SJSA1 (cell line): ENCODE measurements around the gene TMEM184C. TPM values are rescaled to one million over a fixed set of nuclear protein-coding genes. Genes with fewer than 3 reads are reported as not detected.
A peak's percentile ranks its signal among the peaks of the same experiment; 100 is the strongest.

Experiments
- DNase-seq, 2 experiments: peaks; one replicate each; pipeline ENCODE4 v3.0.0-alpha.2; 2015 to 2020; ENCODE audit warnings: low spot score in 2 of 2, low read depth in 1 of 2
- H3K27ac ChIP-seq: fragments of 250-450 bp; sonication (Bioruptor Pico); 2 replicates; pipeline ENCODE4 v1.5.1; 2020; ENCODE audit warnings: mild to moderate bottlenecking, moderate library complexity
- H3K27me3 ChIP-seq: fragments of 250-450 bp; sonication (Bioruptor Pico); replicated peaks from 2 replicates; pipeline ENCODE4 v1.5.1; 2020; ENCODE audit warnings: mild to moderate bottlenecking, moderate library complexity
- H3K36me3 ChIP-seq: fragments of 250-450 bp; sonication (Bioruptor Pico); 2 replicates; pipeline ENCODE4 v1.5.1; 2020; ENCODE audit warnings: mild to moderate bottlenecking
- H3K4me1 ChIP-seq: fragments of 250-450 bp; sonication (Bioruptor Pico); replicated peaks from 2 replicates; pipeline ENCODE4 v1.6.1; 2021; ENCODE audit warnings: mild to moderate bottlenecking
- H3K4me3 ChIP-seq: fragments of 250-450 bp; sonication (Bioruptor Pico); 2 replicates; pipeline ENCODE4 v1.5.1; 2020; ENCODE audit warnings: mild to moderate bottlenecking
- H3K9me3 ChIP-seq: fragments of 250-450 bp; sonication (Bioruptor Pico); replicated peaks from 2 replicates; pipeline ENCODE4 v1.5.1; 2020; ENCODE audit warnings: mild to moderate bottlenecking
- total RNA-seq: library from RNA; depleted of rRNA; stranded (reverse); fragments of >200 nt; shearing (Covaris generic); gene quantifications from 2 replicates; pipeline ENCODE4 v1.2.3, GENCODE V29; 2014

The TMEM184C gene
- total RNA-seq, 1 experiment from 2014 or later: 31.4 TPM

- Histone ChIP-seq H3K36me3 (peaks cover 27% of the 10 kb centered on the region), H3K9me3 (no peaks in the 10 kb centered on the region), H3K4me3 (no peak overlapping the region), H3K4me1 (peaks cover 5% of the 10 kb centered on the region), H3K27me3 (no peaks in the 10 kb centered on the region; the same call in 1 of the 2 replicates), H3K27ac (no peak overlapping the region)
- DNase-seq: no peak
These were observed 26.4 kb downstream of the TMEM184C start for GRCh38 chr4:147643616-147644015.

- H3K4me3 ChIP-seq: no peak overlapping the region
- no peak for DNase-seq
- H3K4me1 ChIP-seq: no peaks in the 10 kb centered on the region
- peaks cover 24% of the 10 kb centered on the region for H3K36me3 ChIP-seq
- no peaks in the 10 kb centered on the region for H3K27me3 ChIP-seq
- H3K9me3 ChIP-seq: no peaks in the 10 kb centered on the region
- no peak overlapping the region for H3K27ac ChIP-seq
These were observed 27.3 kb downstream of the TMEM184C start for GRCh38 chr4:147644471-147644870.

- Histone ChIP-seq H3K27ac (no peak overlapping the region), H3K4me1 (no peaks in the 10 kb centered on the region), H3K9me3 (no peaks in the 10 kb centered on the region), H3K27me3 (no peaks in the 10 kb centered on the region), H3K4me3 (no peak overlapping the region), H3K36me3 (peaks cover 24% of the 10 kb centered on the region)
- DNase-seq: no peak
These were observed 27.9 kb downstream of the TMEM184C start for GRCh38 chr4:147645099-147645498.

GRCh38 chr4:147648656-147649055, 31.5 kb downstream of the TMEM184C start:
- Histone ChIP-seq H3K27me3 (no peaks in the 10 kb centered on the region), H3K9me3 (no peaks in the 10 kb centered on the region)

GRCh38 chr4:147651563-147651962, 34.4 kb downstream of the TMEM184C start:
- Histone ChIP-seq H3K36me3 (peaks cover 18% of the 10 kb centered on the region), H3K9me3 (no peaks in the 10 kb centered on the region), H3K27me3 (no peaks in the 10 kb centered on the region), H3K4me3 (no peak overlapping the region), H3K27ac (no peak overlapping the region), H3K4me1 (no peaks in the 10 kb centered on the region)
- DNase-seq: no peak

More at GRCh38 chr4:147648656-147649055, 31.5 kb downstream of the TMEM184C start:
- DNase-seq: no peak
- Histone ChIP-seq H3K4me1 (no peaks in the 10 kb centered on the region), H3K36me3 (peaks cover 12% of the 10 kb centered on the region), H3K4me3 (no peak overlapping the region), H3K27ac (no peak overlapping the region)

- Histone ChIP-seq H3K9me3 (no peaks in the 10 kb centered on the region), H3K27ac (no peak overlapping the region), H3K4me1 (no peaks in the 10 kb centered on the region), H3K36me3 (peaks cover 24% of the 10 kb centered on the region), H3K27me3 (no peaks in the 10 kb centered on the region), H3K4me3 (no peak overlapping the region)
- DNase-seq: no peak
These were observed 38.4 kb downstream of the TMEM184C start for GRCh38 chr4:147655639-147656038.

- Histone ChIP-seq H3K36me3 (peaks cover 22% of the 10 kb centered on the region), H3K4me3 (no peak overlapping the region), H3K4me1 (no peaks in the 10 kb centered on the region), H3K9me3 (no peaks in the 10 kb centered on the region), H3K27ac (no peak overlapping the region), H3K27me3 (no peaks in the 10 kb centered on the region)
- no peak for DNase-seq
These were observed 41.3 kb downstream of the TMEM184C start for GRCh38 chr4:147658501-147658900.

- Histone ChIP-seq H3K27ac (no peak overlapping the region), H3K4me1 (no peaks in the 10 kb centered on the region), H3K27me3 (no peaks in the 10 kb centered on the region), H3K4me3 (no peak overlapping the region), H3K36me3 (peaks cover 10% of the 10 kb centered on the region), H3K9me3 (no peaks in the 10 kb centered on the region)
- DNase-seq: no peak
These were observed 56.9 kb downstream of the TMEM184C start for GRCh38 chr4:147674073-147674472.

GRCh38 chr4:147674496-147674895, 57.3 kb downstream of the TMEM184C start:
- H3K4me1 ChIP-seq: no peaks in the 10 kb centered on the region
- no peak for DNase-seq
- H3K27me3 ChIP-seq: no peaks in the 10 kb centered on the region
- H3K36me3 ChIP-seq: peaks cover 10% of the 10 kb centered on the region
- H3K4me3 ChIP-seq: no peak overlapping the region
- H3K9me3 ChIP-seq: no peaks in the 10 kb centered on the region
- no peak overlapping the region for H3K27ac ChIP-seq

GRCh38 chr4:147678106-147678505, 60.9 kb downstream of the TMEM184C start:
- Histone ChIP-seq H3K4me3 (no peak overlapping the region), H3K4me1 (peaks cover 7% of the 10 kb centered on the region; the same call in 1 of the 2 replicates), H3K36me3 (peaks cover 10% of the 10 kb centered on the region), H3K27ac (no peak overlapping the region), H3K27me3 (no peaks in the 10 kb centered on the region), H3K9me3 (no peaks in the 10 kb centered on the region)
- no peak for DNase-seq

- no peaks in the 10 kb centered on the region for H3K27me3 ChIP-seq
- no peak overlapping the region for H3K4me3 ChIP-seq
- H3K4me1 ChIP-seq: peaks cover 9% of the 10 kb centered on the region; the same call in 1 of the 2 replicates
- DNase-seq: no peak
- H3K36me3 ChIP-seq: peaks cover 10% of the 10 kb centered on the region
- H3K27ac ChIP-seq: no peak overlapping the region
- no peaks in the 10 kb centered on the region for H3K9me3 ChIP-seq
These were observed 61.8 kb downstream of the TMEM184C start for GRCh38 chr4:147678796-147679549.

- Histone ChIP-seq H3K36me3 (peaks cover 10% of the 10 kb centered on the region), H3K27me3 (no peaks in the 10 kb centered on the region), H3K9me3 (no peaks in the 10 kb centered on the region), H3K4me3 (peak overlapping the region; percentile 66), H3K27ac (no peak overlapping the region), H3K4me1 (peaks cover 9% of the 10 kb centered on the region)
- no peak for DNase-seq
These were observed 65.6 kb downstream of the TMEM184C start for GRCh38 chr4:147682755-147683154.

GRCh38 chr4:147683188-147683591, 66.0 kb downstream of the TMEM184C start:
- no peak for DNase-seq
- Histone ChIP-seq H3K4me1 (peaks cover 9% of the 10 kb centered on the region), H3K9me3 (no peaks in the 10 kb centered on the region), H3K4me3 (peak overlapping the region; percentile 66), H3K27me3 (no peaks in the 10 kb centered on the region), H3K27ac (no peak overlapping the region; the same call in 1 of the 2 replicates), H3K36me3 (peaks cover 8% of the 10 kb centered on the region)

GRCh38 chr4:147683717-147684700, 66.8 kb downstream of the TMEM184C start, which contains the start of gene PRMT9:
Gene PRMT9 (minus strand): TSS chr4:147684163. CDS start chr4:147683987, 176 bp downstream.
- Histone ChIP-seq H3K9me3 (no peaks in the 10 kb centered on the region), H3K4me1 (peaks cover 9% of the 10 kb centered on the region), H3K27ac (peak within 1 kb of the TSS; percentile 31), H3K27me3 (no peaks in the 10 kb centered on the region), H3K4me3 (peak within 1 kb of the TSS; percentile 66), H3K36me3 (no peaks in the 10 kb centered on the region)
- peak; percentile 87 for DNase-seq
